Colon (tissue), 2 donors: ENCODE data around the gene NAT14.
"Not testable (repeated sequence)": the region's sequence is repeated elsewhere in the genome, so short reads cannot be mapped to it uniquely, and the experiment has no call there.

Source experiments
- FAIRE-seq: peaks from 2 replicates; lab custom pipeline; 2012; peaks lifted over from hg19 to GRCh38; lab: Jason Lieb, UNC
- donor health status: control.
- donor health status: control.

The NAT14 gene

DNA sequence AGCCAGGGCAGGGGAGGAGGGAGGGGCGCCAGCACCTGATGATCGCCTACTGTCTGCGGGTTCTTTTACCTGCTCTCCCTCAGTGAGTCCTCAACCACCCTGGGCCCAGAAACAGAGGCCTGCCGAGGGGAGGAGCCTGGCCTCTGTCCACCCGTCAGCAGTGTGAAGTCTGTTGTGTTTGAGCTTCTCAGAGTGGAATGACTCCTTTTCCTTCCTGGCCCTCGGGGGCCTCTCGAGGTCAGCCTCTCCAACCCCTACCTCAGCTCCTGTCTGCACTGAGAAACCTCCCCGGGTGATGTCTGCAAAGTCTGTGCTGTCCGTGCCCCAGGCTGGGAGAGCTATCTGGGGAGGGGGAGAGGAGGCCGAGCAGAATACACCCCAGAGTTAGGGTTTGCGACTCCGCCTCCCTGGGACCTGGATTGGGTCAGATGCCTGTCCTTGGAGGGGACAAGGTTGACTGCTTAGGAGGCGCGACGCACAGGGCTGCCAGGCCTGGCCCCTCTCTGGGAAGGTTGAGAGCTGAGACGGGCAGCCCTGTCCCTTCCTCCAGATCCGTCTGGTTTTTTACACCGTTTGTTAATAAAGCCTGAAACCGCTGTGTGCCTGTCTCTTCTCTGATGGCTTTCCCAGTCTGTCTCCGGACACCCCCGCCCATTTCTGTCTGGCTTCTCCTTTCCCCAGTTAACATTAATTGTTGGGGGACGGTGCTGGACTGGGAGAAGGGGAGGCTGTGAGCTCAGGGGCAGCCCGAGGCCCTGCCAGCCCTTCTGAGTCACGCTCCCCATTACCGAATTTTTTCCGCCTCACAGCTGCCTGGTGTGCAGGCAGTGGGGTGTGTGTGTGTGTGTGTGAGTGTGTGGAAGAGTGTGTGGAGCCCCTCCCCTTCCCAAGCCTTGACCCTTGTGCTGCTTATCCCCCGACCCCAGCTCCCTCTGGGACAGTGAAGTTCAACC is 2.3 kb downstream of the NAT14 start:
- no peak for FAIRE-seq

DNA sequence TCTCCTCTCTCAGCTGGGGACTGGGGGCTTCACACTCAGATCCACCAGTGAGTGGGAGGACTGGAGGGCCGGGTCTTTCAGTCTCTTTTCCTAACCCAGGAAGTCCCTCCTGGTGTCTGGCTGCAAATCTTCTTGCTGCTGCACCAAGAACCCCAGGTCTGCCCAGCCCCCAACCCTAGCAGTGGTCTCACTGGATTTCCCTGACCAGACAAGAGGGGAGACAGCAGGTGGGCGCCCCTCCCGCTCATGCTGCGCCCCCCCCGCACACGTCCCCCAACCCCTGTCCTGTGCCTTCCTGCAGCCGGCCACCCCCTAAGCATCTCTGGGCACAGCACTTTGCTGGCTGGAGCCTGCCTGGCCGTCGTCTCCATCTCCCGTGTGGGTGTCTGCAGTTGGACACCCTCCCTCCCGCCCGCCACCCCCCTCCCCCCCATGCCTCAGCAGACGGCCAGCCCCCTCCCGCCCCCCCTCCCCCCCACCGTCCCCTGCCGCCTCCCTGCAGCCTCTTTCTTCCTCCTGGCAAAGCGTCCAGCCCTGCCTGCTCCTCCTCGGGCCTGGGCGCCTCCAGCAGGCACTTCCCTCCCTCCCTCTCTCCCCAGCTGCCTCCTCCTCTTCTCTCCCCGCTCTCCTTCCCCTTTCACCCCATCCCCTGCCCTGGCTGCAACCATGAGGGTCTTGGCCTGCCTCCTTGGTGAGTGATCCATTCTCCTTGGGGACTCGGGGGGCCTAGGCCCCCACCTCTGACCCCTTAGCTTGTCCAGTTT is 3.1 kb downstream of the NAT14 start, which contains the start of gene SSC5D:
TSS of gene SSC5D (plus strand) at position 513 of the 764 bp plus-strand sequence. CDS start at position 667, 154 bp downstream.
- no peak for FAIRE-seq

DNA sequence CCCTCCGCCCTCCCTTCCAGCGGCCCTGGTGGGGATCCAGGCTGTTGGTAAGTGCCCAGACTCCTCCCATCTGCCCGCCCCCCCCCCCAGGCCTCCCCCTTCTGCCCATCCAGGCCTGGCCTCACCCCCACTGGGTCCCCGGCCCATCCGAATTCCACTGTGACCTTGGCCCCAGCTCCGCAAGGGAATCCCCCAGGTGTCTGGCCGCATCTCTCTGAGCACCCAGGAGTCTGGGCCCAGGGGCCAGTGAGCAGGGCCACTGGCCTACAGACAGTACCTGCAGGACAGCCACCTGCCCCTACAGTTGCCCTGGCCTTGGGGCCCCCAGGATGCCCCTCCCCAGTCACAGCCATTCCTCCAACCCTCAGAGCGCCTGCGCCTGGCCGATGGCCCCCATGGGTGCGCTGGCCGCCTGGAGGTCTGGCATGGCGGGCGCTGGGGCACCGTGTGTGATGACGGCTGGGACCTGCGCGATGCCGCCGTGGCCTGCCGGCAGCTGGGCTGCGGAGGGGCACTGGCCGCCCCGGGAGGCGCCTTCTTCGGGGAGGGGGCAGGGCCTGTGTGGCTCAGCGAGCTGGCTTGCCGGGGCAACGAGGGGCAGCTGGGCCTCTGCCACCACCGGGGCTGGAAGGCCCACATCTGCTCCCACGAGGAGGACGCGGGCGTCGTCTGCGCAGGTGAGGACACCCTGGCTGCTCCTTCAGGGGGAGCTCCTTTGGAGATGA is 4.2 kb downstream of the NAT14 start:
- no peak for FAIRE-seq

DNA sequence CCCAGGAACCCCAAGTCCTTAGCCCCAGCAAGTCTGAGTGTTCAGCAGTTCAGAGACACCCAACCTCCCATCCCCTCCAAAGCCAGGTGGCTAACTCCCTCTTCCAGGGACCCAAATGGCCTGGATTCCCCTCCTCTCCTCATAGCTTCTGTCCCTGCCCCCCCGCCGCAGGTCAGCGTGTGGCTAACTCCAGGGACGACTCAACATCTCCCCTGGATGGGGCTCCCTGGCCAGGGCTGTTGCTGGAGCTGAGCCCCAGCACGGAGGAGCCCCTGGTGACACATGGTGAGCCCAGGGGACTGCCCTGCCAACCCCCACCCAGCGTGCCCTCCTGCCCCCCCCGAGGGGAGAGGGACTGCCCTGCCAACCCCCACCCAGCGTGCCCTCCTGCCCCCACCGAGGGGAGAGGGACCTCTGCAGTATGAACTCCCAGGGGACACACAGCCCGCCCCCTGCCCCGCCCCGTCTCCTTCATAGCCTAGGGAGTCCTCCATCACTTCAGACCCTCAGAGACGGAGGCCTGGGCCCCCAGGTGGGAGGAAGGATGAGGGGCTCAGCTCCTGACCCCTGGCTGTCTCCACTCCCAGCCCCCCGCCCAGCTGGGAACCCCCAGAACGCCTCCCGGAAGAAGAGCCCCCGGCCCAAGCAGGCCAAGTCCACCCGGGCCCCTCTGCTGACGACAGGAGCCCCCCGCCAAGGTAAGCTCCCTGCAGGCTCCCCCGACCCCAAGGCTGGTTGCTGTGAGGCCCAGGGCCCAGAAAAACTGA is 4.9 kb downstream of the NAT14 start:
- FAIRE-seq: no peak

DNA sequence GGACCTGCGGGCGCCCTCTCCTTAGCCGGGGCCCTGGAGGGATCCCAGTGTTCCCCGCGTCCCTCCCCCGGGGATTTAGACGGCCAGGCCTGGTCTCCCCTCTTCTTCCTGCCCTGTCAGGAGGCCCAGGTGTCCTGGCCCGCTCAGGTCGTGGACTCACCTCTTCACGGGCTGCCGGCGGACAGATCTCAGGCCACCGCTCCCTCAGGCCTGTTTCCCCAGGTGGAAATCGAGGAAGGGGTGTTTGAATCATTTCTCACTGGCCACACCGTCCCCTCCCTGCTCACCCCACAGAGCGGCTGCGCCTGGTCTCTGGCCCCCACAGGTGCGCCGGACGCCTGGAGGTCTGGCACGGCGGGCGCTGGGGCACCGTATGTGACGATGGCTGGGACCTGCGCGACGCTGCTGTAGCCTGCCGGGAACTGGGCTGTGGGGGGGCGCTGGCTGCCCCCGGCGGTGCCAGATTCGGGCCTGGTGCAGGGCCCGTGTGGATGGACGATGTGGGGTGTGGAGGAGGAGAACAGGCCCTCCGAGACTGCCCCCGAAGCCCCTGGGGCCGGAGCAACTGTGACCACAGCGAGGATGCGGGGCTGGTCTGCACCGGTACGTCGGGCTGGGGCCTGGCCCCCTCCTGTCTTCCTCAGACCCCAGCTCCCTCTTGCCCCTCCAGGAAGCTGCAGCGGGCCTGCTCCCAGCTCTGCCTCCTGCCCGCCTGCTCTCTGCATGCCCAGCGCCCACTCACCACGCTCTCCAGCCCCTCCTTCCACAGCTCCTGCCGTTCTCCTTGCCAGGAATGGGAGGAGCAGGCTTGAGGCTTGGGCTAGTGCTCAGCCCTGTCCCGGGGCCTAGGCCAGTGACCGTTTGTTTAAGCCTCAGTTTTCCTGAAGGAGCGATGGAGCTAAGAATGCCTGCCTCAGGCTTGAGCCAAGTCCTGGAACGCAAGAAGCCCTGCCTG is 5.8 kb downstream of the NAT14 start:
- FAIRE-seq: no peak

DNA sequence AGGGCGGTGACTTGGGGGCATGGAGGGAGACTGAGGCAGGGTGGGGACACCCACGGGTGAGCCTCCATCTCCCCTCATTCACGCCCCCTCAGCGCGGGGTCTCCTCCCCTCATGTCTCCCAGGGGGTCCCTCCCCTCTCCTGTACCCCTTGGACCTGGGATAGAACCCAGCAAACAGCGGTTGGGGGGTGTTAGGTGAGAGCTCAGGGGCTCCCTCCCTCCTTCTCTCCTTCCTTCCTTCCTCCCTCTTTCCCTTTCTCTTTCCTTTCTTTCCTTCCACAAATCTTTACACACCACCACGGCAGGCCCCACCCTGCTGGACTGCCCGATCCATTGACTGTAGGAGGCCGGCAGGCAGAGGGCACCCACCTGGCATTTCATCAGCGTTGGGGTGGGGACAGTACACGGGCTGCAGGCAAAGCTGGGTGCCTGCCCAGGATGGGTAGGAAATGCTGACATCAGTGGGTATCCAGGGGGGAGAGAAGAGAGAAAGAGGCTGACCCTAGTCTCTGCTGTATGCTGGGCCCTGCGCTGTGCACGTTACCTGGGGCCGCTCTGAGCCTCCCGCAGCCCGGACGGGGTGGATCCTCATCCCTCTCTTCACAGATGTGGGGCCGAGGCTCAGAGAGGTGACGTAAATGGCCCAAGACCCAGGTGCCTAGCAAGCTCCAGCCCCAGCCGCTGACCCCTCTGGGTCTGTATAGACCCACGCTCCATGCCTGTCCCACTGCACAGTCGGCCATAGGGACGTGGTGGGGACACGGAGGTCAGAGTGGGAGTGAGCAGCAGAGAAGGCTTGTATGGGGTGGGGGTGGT is 6.8 kb downstream of the NAT14 start:
- FAIRE-seq: no peak

DNA sequence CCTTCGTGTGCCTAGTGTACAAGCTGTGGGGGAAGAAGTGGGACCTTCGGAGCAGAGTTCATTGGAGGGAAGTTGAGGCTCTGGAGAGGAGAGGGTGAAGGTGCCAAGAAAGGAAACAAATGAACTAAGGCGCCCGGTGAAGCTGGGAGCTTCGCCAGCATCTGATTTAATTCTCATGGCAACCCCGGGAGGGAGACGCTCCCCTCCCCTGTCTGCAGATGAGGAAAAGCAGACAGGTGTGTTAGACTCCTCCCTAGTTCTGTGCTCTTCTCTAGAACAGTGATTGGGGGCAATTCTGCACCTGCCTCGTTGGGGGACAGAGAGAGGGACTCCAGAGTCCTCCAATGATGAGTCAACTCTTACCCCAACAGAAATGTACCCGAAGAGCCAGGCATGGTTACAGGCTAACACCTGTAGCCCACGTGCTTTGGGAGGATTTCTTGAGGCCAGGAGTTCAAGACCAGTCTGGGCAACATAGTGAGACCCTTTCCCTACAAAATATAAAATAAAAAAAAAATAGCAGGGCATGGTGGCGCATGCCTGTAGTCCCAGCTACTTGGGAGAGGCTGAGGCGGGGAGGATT is 7.5 kb downstream of the NAT14 start:
- FAIRE-seq: no peak

DNA sequence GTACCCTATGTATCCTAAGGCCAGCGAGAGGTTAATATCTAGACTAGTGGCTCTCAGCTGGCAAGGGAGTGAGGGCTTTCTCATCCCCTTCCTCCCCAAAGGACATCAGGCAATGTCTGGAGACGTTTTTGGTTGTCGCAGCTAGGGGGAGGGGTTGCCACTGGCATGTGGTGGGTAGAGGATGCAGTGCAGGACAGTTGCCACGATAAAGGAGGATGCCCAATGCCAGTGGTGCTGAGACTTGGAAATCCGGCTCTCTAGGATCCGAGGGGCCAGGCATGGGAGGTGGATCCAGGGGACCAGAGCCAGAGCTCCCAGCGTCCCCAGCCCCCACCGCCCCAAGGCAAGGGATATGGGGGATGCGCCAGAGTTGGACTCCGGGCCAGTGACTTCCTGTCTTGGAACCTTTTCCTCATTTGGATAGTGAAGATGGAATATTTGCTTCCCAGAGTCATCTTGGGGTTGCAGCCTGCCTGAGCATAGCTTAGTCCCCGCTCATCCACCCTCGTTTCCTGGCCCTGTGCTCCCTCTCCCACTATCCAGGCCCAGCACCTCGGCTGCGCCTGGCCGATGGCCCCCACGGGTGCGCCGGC is 8.2 kb downstream of the NAT14 start:
- FAIRE-seq: no peak

DNA sequence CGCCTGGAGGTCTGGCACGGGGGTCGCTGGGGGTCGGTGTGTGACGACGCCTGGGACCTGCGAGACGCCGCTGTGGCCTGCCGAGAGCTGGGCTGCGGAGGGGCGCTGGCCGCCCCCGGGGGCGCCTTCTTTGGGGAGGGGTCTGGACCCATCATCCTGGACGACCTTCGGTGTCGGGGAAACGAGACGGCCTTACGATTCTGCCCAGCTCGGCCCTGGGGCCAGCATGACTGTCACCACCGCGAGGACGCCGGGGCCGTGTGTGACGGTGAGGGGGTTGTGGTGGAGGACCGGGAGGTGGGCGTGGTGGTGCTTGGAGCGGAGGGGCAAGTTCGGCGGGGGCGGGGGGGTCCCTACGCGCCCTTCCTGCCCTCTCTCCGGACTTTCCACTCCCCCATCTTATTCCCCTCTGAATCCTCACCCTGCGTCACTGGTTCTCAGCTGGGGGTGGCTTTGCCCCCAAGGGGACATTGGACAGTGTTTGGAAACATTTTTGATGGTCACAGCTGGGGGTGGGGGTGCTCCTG is 8.7 kb downstream of the NAT14 start:
- no peak for FAIRE-seq

DNA sequence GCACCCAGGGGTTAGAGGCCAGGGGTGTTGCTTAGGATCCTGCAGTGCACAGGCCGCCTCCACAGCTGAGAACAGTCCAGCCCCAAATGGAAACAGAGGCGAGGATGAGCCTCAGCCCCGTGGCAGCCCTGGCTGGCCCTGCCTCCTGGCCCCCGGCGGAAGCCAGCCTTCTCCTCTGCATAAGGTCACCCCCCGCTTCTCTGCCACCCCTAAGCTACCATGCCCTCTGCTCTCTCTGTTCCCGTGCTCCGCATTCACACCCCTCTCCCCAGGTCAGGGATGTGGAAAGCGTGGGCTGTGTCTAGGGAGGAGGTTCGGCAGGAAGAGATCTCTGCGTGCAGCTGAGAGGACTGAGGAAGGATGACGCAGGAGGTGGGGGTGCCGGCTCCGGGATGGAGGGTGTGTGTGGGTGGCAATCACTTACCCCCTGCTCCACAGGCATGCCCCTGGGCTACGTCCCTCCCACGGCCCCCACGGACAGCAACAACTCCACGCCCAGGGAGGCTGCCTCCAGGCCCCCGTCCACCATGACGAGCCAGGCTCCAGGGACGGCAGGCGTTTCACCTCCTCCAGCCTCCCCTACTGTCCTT is 9.3 kb downstream of the NAT14 start:
- FAIRE-seq: no peak

DNA sequence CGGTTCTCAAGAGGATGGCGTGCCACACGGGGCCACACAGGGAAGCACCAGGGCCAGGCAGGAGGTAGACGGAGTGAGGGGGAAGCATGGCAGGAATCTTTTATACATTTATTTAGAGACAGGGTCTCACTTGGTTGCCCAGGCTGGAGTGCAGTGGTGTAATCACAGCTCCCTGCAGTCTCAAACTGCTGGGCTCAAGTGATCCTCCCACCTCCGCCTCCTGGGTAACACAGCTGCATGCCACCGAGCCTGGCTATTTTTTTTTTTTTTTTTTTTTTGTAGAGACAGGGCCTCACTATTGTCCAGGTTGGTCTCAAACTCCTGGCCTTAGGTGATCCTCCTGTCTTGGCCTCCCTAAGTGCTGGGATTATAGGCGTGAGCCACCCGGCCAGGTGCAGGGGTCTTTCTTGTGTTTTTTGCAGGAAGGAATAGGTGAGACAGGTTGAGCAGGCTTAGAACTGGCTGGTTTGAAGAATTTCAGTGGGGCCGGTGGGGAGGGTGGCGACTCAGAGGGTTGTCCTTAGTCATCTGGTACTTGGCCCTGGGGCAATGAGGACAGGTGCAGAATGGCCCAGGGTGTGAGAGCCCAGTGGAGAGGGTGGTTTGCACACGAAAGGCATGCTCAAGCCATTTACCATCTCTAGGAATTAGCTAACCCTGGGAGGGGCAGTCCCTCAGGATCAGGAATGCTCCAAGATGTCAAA is 10.8 kb downstream of the NAT14 start:
- no peak for FAIRE-seq

DNA sequence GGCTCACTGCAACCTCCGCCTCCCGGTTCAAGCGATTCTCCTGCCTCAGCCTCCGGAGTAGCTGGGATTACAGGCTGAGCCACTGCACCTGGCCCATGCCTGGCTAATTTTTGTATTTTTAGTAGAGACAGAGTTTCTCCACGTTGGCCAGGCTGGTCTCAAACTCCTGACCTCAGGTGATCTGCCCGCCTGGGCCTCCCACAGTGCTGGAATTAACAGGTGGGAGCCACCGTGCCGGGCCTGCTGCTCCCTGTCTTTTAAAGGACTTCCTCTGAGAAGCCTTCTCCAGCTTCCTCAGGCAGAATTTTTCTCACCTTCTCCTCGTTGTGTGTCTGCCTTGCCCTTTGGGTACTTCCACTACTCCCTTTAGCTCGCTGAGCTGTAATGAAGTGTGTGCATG is 11.8 kb downstream of the NAT14 start:
- not testable (repeated sequence) for FAIRE-seq

DNA sequence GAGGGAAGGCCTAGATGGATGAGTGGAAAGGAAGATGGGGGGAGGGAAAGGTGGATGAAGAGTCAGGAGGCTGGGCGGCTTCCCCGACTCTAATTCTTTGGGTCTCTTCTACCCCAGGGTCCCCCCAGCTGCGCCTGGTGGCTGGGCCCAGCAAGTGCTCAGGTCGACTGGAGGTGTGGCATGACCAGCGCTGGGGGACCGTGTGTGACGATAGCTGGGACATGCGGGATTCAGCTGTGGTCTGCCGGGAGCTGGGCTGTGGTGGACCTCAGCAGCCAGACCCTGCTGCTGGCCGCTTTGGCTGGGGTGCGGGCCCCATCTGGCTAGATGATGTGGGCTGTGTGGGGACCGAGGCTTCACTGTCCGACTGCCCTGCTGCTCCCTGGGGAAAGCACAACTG is 12.8 kb downstream of the NAT14 start:
- no peak for FAIRE-seq

DNA sequence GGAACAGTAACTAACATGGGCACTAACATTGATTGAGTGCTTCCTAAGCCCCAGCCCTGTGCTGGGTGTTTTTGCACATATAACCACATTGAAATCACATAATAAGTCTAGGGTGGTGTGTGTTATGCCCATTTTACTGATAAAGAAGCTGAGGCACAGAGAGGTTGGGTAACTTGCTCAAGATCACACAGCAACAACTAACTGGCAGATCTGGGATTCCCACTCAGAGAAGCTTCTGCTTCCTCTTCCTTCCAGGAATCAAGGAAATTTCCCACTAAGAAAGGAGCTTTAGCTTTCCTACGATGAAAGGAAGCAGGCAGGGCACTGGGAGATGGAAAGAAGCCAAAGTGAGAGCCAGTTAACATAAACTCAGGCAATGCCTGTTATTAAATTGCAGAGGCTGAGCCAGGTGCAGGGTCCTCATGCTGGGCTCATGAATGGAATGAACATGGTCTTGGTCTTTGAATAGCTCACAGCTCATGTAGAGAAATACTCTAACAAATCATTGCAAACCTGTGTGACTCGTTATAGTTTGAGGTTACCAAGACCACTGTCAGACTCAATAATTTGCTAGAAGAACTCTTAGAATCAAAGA is 13.4 kb downstream of the NAT14 start:
- no peak for FAIRE-seq

DNA sequence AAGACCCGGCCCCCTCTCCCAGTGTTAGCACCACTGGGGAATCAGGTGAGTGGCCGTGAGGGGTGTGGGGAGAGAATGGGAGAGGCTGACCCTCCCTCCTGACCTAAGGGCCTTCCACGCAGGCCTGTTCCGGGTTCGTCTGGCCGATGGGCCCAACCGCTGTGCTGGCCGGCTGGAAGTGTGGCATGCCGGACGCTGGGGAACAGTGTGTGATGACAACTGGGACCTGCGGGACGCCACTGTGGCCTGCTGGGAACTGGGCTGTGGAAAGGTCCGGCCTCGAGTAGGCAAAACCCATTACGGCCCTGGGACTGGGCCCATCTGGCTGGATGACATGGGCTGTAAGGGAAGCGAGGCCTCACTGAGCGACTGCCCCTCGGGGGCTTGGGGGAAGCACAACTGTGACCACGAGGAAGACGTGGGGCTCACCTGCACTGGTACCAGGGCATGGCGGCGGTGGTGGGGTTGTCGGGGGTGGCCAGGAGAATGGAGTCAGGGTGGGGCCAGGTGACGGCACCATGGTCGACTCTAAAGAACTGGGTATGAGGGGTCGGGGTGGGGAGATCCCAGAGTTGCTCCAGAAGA is 15.5 kb downstream of the NAT14 start:
- FAIRE-seq: no peak

DNA sequence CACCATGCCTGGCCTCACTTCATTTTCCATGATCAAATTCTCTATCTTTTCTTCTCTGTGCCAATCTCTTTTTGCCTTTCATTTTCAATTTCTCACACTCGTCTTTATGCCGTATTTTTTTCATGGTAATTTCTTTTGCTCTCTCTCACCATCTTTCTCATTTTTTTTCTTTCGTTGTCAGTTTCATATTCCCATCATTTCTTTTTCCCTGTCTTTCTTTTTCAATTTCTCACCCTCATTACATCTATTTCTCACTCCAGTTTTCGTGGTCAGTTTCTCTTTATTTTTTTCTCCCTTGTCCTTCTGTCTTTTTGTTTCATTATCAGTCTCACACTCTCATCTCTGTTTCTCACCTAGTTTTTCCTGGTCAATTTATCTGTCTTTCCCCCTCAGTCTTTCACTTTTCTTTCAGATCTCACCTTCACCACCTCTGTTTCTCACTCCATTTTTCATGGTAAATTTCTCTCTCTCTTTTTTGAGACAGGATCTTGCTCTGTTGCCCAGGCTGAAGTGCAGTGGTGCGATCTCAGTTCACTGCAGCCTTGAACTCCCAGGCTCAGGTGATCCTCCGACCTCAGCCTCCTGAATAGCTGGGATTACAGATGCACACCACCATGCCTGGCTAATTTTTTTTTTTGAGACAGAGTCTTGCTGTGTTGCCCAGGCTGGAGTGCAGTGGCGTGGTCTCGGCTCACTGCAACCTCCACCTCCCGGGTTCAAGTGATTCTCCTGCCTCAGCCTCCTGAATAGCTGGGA is 17.4 kb downstream of the NAT14 start:
- no peak for FAIRE-seq
